BJ (cell line): ENCODE results near the gene SLC30A3. TPM values are rescaled to one million over a fixed set of nuclear protein-coding genes. Genes with fewer than 3 reads are reported as not detected.

Source experiments
- CTCF ChIA-PET: fragments of 350-600 bp; formaldehyde crosslinking; extraction: SDS; loops from one replicate; lab custom pipeline; 2021; ENCODE audit warnings: antibody characterized with exemption, inconsistent platforms; lab: Yijun Ruan, JAX
- POLR2A ChIA-PET: fragments of 300-600 bp; sonication (Branson Sonifier 250); formaldehyde crosslinking; extraction: SDS; loops from one replicate; lab custom pipeline; 2021; ENCODE audit warnings: antibody characterized with exemption; lab: Charles Lee
- DNase-seq: peaks from one replicate; pipeline ENCODE4 v3.0.0-alpha.2; 2011; ENCODE audit warnings: low read depth
- H3K27me3 ChIP-seq: 2 replicates; pipeline ENCODE4 v1.6.0; 2011; ENCODE audit warnings: low read length; ENCODE audit not compliant: control insufficient read depth, insufficient read depth
- H3K36me3 ChIP-seq: 2 replicates; pipeline ENCODE4 v1.5.1; 2011; ENCODE audit warnings: low read length; ENCODE audit not compliant: control insufficient read depth, insufficient read depth
- H3K4me3 ChIP-seq: 2 replicates; pipeline ENCODE4 v1.5.1; 2011; ENCODE audit warnings: low read depth, mild to moderate bottlenecking, control low read depth, low read length
- polyA plus RNA-seq: library from polyadenylated mRNA; depleted of rRNA; stranded (reverse); fragments of >200 nt; gene quantifications from 2 replicates; pipeline ENCODE4 v1.2.3, GENCODE V29; 2011
- TF ChIP-seq, protein P1 (sequence below): IDR thresholded peaks from 2 replicates; pipeline ENCODE4 v1.5.1; 2011; ENCODE audit warnings: low read depth, mild to moderate bottlenecking, control low read depth, inconsistent platforms, low read length, moderate library complexity; ENCODE audit not compliant: insufficient read depth

SLC30A3 gene
- polyA plus RNA-seq, 1 experiment, result 0.10 TPM

DNA sequence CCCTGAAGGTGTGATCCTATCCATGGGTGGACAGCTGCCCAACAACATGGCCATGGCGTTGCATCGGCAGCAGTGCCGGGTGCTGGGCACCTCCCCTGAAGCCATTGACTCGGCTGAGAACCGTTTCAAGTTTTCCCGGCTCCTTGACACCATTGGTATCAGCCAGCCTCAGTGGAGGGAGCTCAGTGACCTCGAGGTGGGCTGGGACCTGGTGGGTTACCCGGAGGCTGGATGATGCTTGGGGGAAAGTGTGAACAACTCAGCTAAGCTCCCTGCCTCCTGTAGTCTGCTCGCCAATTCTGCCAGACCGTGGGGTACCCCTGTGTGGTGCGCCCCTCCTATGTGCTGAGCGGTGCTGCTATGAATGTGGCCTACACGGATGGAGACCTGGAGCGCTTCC, 29.5 kb downstream of the SLC30A3 start:
- Histone ChIP-seq H3K36me3 (peaks cover 48% of the 10 kb centered on the region), H3K4me3 (no peak overlapping the region), H3K27me3 (no peaks in the 10 kb centered on the region)
- TF ChIP-seq, protein P1, sequence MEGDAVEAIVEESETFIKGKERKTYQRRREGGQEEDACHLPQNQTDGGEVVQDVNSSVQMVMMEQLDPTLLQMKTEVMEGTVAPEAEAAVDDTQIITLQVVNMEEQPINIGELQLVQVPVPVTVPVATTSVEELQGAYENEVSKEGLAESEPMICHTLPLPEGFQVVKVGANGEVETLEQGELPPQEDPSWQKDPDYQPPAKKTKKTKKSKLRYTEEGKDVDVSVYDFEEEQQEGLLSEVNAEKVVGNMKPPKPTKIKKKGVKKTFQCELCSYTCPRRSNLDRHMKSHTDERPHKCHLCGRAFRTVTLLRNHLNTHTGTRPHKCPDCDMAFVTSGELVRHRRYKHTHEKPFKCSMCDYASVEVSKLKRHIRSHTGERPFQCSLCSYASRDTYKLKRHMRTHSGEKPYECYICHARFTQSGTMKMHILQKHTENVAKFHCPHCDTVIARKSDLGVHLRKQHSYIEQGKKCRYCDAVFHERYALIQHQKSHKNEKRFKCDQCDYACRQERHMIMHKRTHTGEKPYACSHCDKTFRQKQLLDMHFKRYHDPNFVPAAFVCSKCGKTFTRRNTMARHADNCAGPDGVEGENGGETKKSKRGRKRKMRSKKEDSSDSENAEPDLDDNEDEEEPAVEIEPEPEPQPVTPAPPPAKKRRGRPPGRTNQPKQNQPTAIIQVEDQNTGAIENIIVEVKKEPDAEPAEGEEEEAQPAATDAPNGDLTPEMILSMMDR, result no peak
- no peak for DNase-seq
- POLR2A ChIA-PET, result no interaction called here
- CTCF ChIA-PET, result interaction anchor here (1.2 to 1.6 kb wide), 2 partner anchors 12 to 16 kb away, joined by 3 to 4 read pairs; no protein-coding TSS in a partner anchor

DNA sequence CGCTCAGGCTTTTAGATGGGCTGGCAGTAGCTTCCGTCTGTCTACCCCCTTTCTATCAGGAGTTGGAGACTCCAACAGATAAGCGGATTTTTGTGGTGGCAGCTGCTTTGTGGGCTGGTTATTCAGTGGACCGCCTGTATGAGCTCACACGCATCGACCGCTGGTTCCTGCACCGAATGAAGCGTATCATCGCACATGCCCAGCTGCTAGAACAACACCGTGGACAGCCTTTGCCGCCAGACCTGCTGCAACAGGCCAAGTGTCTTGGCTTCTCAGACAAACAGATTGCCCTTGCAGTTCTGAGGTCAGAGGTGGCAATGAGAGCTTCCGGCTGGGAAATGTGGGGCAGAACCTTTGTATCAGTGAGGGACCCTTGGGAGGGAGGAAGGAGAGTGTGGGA, 30.9 kb downstream of the SLC30A3 start:
- TF ChIP-seq, protein P1, result no peak
- peaks cover 39% of the 10 kb centered on the region for H3K36me3 ChIP-seq
- H3K27me3 ChIP-seq, result no peaks in the 10 kb centered on the region
- DNase-seq, result no peak
- CTCF ChIA-PET, result interaction anchor here (1.1 to 1.5 kb wide), 4 partner anchors 8 to 72 kb away, joined by 3 to 5 read pairs (median 4); no protein-coding TSS in a partner anchor
- no peak overlapping the region for H3K4me3 ChIP-seq
- POLR2A ChIA-PET, result no interaction called here

DNA sequence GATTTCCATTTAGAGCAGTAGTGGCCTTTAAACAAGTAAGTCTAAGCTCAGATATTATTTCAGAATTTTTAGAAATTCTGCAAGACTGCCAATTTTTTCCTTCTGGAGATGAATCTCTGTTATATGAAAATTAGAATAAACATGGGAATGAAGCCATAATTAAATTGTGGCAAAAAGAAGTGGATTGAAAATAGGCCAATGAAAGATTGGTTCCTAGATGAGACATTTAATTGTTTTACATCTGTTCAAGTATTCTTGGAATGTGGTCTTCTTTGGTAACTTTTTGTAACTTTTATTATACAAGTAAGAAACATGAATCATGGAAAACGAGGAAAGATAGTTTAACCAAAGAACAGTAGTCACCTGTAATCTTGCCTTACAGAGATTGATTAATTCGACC, 35.3 kb downstream of the SLC30A3 start:
- TF ChIP-seq, protein P1, result no peak
- CTCF ChIA-PET, result interaction anchor here (0.8 kb wide), 1 partner anchor 10 kb away, joined by 3 read pairs; the partner anchor contains the start of gene CAD
- Histone ChIP-seq H3K36me3 (peaks cover 46% of the 10 kb centered on the region), H3K4me3 (no peak overlapping the region), H3K27me3 (no peaks in the 10 kb centered on the region)
- POLR2A ChIA-PET, result no interaction called here
- DNase-seq, result no peak

DNA sequence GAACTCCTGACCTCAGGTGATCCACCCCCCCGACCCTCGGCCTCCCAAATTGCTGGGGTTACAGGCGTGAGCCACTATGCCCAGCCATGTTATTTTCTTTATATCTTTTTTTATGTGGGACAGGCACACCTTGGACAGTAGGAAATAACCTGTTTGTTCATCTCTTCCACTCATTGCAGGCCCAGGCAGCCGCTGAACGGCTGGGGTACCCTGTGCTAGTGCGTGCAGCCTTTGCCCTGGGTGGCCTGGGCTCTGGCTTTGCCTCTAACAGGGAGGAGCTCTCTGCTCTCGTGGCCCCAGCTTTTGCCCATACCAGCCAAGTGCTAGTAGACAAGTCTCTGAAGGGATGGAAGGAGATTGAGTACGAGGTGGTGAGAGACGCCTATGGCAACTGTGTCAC, 37.3 kb downstream of the SLC30A3 start:
- ChIA-PET CTCF (interaction anchor here (0.6 to 0.7 kb wide), 2 partner anchors 57 to 127 kb away, joined by 3 read pairs; no protein-coding TSS in a partner anchor), POLR2A (no interaction called here)
- TF ChIP-seq, protein P1, result no peak
- no peak for DNase-seq
- no peak overlapping the region for H3K4me3 ChIP-seq
- no peaks in the 10 kb centered on the region for H3K27me3 ChIP-seq
- peaks cover 41% of the 10 kb centered on the region for H3K36me3 ChIP-seq

DNA sequence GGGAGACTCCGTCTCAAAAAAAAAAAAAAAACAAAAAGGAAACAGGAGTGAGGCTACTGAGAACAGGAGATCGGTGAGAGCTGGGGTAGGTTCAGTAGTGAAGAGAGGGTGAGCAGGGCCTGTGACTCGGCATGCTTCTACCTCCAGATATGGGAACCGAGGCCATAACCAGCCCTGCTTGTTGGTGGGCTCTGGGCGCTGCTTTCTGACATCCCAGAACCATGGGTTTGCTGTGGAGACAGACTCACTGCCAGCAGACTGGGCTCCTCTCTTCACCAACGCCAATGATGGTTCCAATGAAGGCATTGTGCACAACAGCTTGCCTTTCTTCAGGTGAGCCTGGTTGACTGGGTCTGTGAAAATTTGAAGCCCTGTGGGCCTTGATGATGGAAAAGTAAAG, 39.4 kb downstream of the SLC30A3 start:
- no peaks in the 10 kb centered on the region for H3K27me3 ChIP-seq
- no peak for DNase-seq
- H3K36me3 ChIP-seq, result peaks cover 42% of the 10 kb centered on the region
- ChIA-PET POLR2A (no interaction called here), CTCF (interaction anchor here (2.9 kb wide), 1 partner anchor 56 kb away, joined by 8 read pairs; no protein-coding TSS in a partner anchor)
- H3K4me3 ChIP-seq, result no peak overlapping the region
- TF ChIP-seq, protein P1, result no peak
